ENCODE data around the gene METTL25B. TPM values are rescaled to one million over a fixed set of nuclear protein-coding genes. Genes with fewer than 3 reads are reported as not detected.

METTL25B gene
- total and polyA plus RNA-seq, 11 donors, result 8.9 to 24.3 (median 15.5) TPM

DNA sequence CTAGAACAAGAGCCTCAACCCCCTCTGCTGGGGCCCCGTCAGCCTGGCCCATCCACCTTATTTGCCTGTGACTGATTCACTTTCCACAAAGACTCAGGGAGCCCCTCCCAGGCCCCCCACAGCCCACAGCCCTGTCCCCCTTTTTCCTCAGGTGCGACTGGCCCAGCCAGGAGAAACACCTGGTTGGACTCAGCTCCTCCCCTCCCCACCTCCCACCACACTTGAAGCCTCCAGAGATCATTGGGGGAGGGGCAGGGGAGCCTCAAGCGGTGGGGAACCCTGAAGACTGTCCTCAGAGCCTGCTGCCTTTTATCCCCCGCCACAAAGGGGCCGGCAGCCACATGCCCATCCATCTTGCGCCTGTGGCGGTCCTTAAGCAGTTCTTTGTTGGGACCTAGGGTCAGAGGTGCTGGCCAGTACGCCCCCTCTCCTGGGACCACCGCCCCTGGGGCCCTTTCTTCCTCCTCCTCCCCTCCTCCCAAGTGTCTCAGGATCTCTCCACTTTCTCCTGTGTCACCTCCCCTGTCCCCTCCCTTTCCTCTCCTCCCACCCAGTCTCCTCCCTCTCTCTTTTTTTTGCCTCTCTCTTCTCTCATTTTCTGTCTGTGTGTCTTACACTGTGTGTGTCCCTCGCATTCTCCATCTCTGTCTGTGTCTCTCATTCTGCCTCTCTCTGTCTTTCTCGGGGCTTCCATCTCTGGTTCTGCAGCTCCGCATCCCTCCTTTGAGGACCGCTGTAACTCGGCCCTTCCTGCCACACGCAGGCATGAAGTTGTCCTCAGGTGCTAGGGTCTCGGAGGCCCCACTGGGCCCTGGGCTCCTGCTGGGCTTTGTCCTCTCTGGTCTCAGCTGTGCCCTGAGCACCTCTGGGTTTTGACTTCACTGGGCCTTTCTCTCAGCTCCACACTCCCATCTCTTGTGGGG is 35.1 kb upstream of the METTL25B start:
- intact Hi-C loops (cut with DNase I), result loop anchor here in 4 of 10 donors (5.0 to 10.0 kb wide), 4 partner anchors 172 to 199 kb away; partner anchors contain the start of genes NTRK1 (in 1 of the 4) and PEAR1 (in 1 of the 4)

DNA sequence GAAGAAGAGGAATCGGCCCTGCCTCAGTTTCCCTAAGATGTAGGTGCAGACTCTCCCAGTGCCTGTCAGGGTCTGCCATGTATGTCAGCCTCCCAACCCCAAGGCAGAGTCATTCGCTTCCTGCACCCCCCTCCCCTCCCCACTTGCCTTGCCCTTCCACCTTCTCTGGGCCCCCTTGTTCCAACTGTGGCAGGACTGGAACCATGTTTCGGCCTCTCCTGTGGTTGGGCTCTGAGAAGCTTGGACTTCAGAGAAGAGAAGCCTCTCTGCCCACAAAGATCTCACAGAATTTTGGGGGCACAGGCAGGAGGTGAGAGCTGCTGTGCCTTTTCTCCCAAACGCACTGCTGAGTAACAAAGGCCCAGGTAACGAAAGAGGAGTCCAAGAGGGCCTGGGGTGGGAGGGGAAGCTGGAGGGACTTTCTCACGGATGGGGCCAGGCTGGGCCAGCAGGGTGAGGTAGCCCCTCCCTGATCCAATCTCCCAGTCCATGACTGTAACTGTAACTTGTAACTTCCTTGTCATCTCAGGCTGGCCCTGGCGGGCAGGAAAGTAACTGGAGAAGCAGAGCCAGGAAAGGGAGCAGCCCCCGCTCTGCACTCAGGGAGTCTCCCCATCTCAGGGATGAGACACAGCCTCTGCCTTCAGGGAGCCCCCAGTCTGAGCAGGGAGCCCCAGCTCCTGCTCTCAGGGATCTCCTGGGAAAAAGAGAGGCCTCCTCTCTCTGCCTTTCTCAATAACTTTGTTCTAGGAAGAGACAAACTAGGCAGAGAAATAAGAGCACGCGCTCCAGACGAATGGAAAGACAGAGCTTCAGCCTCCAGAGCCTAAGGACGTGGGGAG is 34.2 kb upstream of the METTL25B start:
- no peak for ATAC-seq

More for the DNA sequence above, 35.1 kb upstream of the METTL25B start:
- H3K4me3 ChIP-seq, result no peak overlapping the region
- peaks cover 0 to 44% (median 22%) of the 10 kb centered on the region in 9 donors for H3K27me3 ChIP-seq
- TF ChIP-seq, protein P1, sequence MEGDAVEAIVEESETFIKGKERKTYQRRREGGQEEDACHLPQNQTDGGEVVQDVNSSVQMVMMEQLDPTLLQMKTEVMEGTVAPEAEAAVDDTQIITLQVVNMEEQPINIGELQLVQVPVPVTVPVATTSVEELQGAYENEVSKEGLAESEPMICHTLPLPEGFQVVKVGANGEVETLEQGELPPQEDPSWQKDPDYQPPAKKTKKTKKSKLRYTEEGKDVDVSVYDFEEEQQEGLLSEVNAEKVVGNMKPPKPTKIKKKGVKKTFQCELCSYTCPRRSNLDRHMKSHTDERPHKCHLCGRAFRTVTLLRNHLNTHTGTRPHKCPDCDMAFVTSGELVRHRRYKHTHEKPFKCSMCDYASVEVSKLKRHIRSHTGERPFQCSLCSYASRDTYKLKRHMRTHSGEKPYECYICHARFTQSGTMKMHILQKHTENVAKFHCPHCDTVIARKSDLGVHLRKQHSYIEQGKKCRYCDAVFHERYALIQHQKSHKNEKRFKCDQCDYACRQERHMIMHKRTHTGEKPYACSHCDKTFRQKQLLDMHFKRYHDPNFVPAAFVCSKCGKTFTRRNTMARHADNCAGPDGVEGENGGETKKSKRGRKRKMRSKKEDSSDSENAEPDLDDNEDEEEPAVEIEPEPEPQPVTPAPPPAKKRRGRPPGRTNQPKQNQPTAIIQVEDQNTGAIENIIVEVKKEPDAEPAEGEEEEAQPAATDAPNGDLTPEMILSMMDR (IDR thresholded peaks at IDR 0.05), result no peak
- no peak for TF ChIP-seq POLR2A (IDR thresholded peaks at IDR 0.05)
- 51 to 64% (median 60%) methylated on average over 15 to 16 of the region's 16 CpGs for WGBS, 4 donors
- ATAC-seq, result no peak
- peak in 1 of 5 donors; percentile 25 for DNase-seq
- no peak overlapping the region for H3K27ac ChIP-seq
- H3K36me3 ChIP-seq, result no peaks in the 10 kb centered on the region
- H3K9me3 ChIP-seq, result no peaks in the 10 kb centered on the region
- peaks cover 0 to 19% (median 9%) of the 10 kb centered on the region in 12 donors for H3K4me1 ChIP-seq

DNA sequence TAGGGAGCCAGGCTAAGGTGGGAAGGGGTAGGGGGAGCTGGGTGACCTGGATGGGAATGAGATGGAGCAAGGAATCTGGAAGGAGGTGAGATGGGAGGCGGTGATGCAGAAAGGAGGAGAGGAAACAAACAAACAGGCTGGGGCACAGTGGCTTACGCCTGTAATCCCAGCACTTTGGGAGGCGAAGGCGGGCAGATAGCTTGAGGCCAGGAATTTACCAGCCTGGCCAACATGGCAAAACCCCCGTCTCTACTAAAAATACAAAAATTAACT is 33.6 kb upstream of the METTL25B start:
- ATAC-seq (no peak), DNase-seq (no peak)
- peaks cover 0 to 13% (median 3%) of the 10 kb centered on the region in 12 donors for H3K4me1 ChIP-seq
- H3K9me3 ChIP-seq, result no peaks in the 10 kb centered on the region
- intact Hi-C loops (cut with DNase I), result loop anchor here in 4 of 10 donors (5.0 to 10.0 kb wide), 4 partner anchors 170 to 198 kb away; partner anchors contain the start of genes NTRK1 (in 1 of the 4) and PEAR1 (in 1 of the 4)
- WGBS, 4 donors, result 91 to 96% (median 95%) methylated on average over 5 of the region's 5 CpGs
- H3K4me3 ChIP-seq, result no peak overlapping the region
- H3K27me3 ChIP-seq, result peaks cover 0 to 43% (median 18%) of the 10 kb centered on the region in 9 donors
- TF ChIP-seq POLR2A (IDR thresholded peaks at IDR 0.05), result no peak
- TF ChIP-seq, protein P1 (IDR thresholded peaks at IDR 0.05), result no peak
- H3K36me3 ChIP-seq, result no peaks in the 10 kb centered on the region
- H3K27ac ChIP-seq, result no peak overlapping the region

More for the DNA sequence above, 34.2 kb upstream of the METTL25B start:
- H3K27ac ChIP-seq, result no peak overlapping the region
- H3K4me3 ChIP-seq, result no peak overlapping the region
- H3K4me1 ChIP-seq, result peaks cover 0 to 18% (median 9%) of the 10 kb centered on the region in 12 donors
- H3K27me3 ChIP-seq, result peaks cover 0 to 44% (median 18%) of the 10 kb centered on the region in 9 donors
- no peak for TF ChIP-seq POLR2A (IDR thresholded peaks at IDR 0.05)
- TF ChIP-seq, protein P1 (IDR thresholded peaks at IDR 0.05), result no peak
- WGBS, 4 donors, result 79 to 86% (median 83%) methylated on average over 9 to 12 of the region's 12 CpGs
- DNase-seq, result peak in 1 of 5 donors; percentile 14
- intact Hi-C loops (cut with DNase I), result loop anchor here in 4 of 10 donors (5.0 to 10.0 kb wide), 4 partner anchors 171 to 198 kb away; partner anchors contain the start of genes NTRK1 (in 1 of the 4) and PEAR1 (in 1 of the 4)
- no peaks in the 10 kb centered on the region for H3K9me3 ChIP-seq
- no peaks in the 10 kb centered on the region for H3K36me3 ChIP-seq
